NCI-H1417 treated with DMSO at 0.1 percent for 48 hours (cell line): ENCODE results near the gene KDM4B.

Experiments
- DNase-seq: peaks from one replicate; lab custom pipeline; 2025; lab: John Stamatoyannopoulos, UW

The KDM4B gene

GRCh38 chr19:5070930-5071329 lies 102.0 kb downstream of the KDM4B start:
- no peak for DNase-seq

- DNase-seq: no peak
These were observed 102.7 kb downstream of the KDM4B start for GRCh38 chr19:5071579-5071978.

GRCh38 chr19:5072115-5072514 lies 103.2 kb downstream of the KDM4B start:
- no peak for DNase-seq

- no peak for DNase-seq
These were observed 104.4 kb downstream of the KDM4B start for GRCh38 chr19:5073153-5073844.

GRCh38 chr19:5074407-5074806 lies 105.5 kb downstream of the KDM4B start:
- DNase-seq: no peak

- DNase-seq: no peak
These were observed 106.0 kb downstream of the KDM4B start for GRCh38 chr19:5074830-5075394.

GRCh38 chr19:5075597-5075996 lies 106.7 kb downstream of the KDM4B start:
- DNase-seq: no peak

GRCh38 chr19:5076440-5077208 lies 107.7 kb downstream of the KDM4B start:
- no peak for DNase-seq

GRCh38 chr19:5077209-5077515 lies 108.2 kb downstream of the KDM4B start:
- DNase-seq: no peak

DNA sequence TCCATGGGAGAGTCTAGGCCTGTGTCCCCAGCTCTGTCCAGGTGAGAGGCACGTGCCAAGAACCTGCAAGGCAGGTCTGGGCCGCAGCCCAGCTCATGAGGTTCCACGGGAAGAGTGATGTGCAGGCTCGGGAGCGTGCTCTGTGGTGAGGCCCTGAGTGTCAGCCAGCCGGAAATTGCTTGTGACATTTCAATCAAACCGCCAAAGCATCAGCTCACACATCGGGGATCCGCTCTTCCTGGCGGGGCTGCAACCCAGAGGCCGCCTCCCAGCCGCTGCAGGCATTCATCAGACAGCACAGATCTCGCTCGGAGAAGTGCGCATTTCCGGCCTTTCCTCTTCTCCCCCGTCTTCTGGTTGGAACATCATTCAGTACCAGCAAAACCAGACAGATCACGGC lies 109.3 kb downstream of the KDM4B start:
- no peak for DNase-seq

GRCh38 chr19:5078666-5079065 lies 109.8 kb downstream of the KDM4B start:
- no peak for DNase-seq

GRCh38 chr19:5079071-5079774 lies 110.3 kb downstream of the KDM4B start:
- DNase-seq: no peak

GRCh38 chr19:5080030-5080654 lies 111.2 kb downstream of the KDM4B start:
- DNase-seq: peak; percentile 92

GRCh38 chr19:5080809-5081208 lies 111.9 kb downstream of the KDM4B start:
- DNase-seq: no peak

DNA sequence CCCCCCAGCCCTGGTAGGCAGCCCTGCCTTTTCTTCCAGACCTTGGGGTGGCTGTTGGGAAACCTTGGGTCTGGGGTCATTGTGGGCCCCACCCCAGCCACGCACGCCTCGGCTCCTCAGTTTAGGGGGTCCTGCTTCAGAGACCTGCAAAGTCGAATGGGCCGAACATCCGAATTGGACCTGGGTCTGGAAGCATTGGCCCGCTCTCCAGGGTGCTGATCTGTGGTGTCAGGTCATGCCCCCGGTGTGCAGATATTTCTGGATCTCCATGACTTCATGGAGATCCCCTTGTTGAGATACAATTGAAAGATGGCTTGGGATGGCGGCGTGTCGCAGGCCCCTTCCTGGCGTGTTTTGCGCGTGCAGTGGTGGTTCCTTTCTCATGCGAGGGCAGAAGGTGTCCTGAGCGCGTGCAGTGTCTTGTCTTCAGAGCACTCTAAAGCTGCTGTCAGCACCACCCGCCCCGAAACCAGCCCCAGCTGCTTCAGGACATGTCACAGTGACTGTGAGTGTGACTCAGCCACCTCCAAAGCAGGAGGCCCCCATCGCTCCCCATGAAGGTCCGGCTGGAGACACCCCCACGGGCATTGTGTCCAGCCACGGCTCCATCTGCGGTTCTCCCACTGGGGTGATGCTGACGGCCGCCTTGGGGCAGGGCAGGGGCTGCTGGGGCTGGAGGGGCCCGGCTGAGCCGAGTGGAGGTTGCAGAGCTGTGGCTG lies 112.7 kb downstream of the KDM4B start:
- no peak for DNase-seq

DNA sequence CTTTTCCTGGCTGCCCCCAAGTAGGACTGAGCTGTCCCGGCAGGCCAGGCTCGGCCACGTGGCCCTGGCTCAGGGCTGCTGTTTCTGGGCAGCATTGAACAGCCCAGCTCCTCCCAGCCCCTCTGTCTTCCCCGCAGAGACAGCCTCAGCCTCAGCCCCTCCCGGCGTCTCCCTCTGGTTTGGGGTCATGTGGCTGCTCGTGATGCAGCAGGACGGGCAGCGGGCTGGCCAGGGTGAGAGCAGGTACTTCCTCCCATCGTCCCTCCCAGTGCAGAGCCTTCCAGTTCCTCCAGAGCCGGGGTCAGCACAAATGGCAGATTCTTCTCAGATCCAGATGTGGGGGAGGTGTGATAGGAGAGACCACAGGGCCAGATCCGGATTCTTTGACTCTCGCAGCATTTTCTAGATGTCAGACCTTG lies 114.6 kb downstream of the KDM4B start:
- no peak for DNase-seq

DNA sequence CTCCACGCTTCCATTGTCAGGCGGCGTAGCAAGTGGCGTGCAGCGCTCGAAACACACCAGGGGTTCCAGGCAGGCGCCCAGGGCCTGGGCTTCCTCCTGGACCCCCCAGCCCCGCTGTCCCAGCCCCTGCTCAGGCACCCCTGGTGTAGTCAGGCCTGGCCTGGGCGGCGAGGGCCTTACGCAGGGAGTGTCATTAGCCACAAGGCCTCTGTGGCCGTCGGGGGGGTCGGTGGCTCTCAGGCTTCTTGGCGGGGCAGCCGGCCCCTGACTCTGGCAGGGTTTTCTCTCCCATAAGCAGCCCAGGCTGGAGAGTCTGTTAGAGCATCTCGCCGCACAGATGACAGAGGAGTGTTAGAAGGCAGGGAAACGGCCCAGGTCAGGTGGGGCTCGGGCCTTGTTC lies 116.7 kb downstream of the KDM4B start:
- no peak for DNase-seq

GRCh38 chr19:5086230-5086629 lies 117.3 kb downstream of the KDM4B start:
- no peak for DNase-seq

GRCh38 chr19:5086725-5087439 lies 118.0 kb downstream of the KDM4B start:
- peak; percentile 54 for DNase-seq

GRCh38 chr19:5089283-5089682 lies 120.4 kb downstream of the KDM4B start:
- DNase-seq: no peak

DNA sequence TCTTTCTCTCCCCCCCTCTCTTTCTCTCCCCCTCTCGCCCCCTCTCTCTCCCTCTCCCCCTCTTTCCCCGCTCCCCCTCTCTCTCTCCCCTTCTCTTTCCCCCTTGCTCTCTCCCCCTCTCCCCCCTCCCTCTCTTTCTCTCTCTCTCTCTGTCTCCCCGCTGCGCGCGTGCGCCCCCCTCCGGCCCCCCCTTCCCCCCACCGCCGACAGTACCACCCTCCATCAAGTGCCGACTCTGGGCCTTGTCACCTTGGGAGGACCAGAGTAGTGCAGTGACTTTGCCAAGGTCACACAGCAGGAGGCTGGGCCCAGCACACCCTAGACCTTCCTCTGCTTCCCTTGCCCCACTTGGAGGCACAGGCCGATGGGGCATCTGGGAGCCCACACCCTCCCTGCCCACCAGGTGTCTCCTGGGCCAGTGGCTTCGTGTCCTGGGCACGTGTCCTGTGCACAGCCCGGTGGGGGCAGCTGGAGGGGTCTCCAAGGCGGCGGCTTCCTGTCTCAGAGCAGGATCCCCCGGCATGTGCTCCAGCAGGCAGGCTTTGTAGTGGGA lies 121.6 kb downstream of the KDM4B start:
- no peak for DNase-seq
